T1000 (cell line): ENCODE results near the gene CADM4.
A peak's percentile ranks its signal among the peaks of the same experiment; 100 is the strongest.
"Not testable (repeated sequence)": the region's sequence is repeated elsewhere in the genome, so short reads cannot be mapped to it uniquely, and the experiment has no call there.

Source experiments
- DNase-seq: peaks from one replicate; lab custom pipeline; 2025; ENCODE audit warnings: mixed read lengths; lab: John Stamatoyannopoulos, UW

The CADM4 gene, protein sequence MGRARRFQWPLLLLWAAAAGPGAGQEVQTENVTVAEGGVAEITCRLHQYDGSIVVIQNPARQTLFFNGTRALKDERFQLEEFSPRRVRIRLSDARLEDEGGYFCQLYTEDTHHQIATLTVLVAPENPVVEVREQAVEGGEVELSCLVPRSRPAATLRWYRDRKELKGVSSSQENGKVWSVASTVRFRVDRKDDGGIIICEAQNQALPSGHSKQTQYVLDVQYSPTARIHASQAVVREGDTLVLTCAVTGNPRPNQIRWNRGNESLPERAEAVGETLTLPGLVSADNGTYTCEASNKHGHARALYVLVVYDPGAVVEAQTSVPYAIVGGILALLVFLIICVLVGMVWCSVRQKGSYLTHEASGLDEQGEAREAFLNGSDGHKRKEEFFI

DNA sequence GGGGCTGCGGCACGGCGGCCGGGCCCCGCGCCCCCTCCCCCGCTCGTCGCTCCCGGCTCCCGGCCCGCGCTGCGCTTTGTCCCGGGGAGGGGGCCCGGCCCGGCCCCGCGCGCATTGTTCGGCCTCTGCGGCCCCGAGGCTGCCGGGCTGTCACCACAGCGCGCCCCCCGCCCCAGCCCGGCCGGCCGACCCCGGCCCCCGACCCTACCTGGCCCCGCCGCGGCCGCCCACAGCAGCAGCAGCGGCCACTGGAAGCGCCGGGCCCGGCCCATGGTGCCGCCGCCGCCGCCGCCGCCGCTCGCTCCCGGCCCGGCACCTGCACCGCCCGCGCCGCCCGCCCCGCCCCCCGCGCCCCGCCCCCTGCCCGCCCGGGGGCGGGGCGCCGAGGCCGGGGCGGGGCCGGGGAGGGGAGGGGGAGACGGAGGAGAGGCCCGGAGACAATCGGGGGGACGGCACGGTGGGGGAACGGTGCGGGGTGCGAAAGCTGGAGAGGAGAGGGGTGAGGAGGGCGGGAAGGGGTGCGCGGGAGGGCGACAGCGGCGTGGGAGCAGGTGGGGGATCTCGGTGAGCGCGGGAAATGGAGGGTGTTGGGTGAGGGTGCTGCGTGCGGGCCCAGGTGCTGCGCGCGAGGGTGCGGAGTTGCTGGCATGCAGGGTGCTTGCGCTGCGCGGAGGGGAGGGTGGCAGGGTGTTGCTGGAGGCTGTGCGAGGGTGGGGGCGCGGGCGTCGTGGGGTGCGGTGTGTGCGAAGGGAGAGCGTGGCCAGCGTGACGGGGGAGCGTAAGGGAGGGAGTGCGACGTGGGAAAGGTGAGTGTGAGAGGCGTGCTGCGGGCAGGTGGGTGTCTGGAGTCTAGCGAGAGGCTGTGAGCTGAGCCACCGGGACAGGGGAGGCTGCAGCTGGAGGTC lies at the start of gene CADM4:
CADM4 (minus strand) TSS at position 332 of the 905 bp plus-strand sequence; CDS start at position 272, 60 bp downstream.
- DNase-seq, result no peak

DNA sequence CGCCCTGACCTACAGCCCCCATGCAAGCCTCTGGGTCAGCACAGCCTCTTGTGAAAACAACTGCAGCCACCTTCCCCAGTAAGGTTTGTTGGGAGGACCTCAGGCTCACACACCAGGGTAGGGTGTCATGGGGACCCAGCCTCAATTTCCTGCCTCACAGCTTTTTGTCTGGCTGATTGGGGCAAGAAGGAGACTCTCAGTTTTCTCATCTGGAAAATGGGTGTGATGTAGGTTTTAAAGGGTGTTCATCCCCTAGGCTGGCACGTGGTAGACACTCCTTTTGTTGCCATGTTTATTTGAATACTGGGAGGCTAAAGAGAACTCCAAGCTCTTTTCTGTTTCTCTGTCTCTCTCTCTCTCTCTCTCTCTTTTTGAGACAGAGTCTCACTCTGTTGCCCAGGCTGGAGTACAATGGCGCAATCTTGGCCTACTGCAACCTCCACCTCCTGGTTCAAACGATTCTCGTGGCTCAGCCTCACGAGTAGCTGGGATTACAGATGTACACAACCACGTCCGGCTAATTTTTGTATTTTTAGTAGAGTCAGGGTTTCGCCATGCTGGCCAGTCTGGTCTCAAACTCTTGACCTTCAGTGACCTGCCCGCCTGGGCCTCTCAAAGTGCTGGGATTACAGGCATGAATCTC lies 48.5 kb upstream of the CADM4 start:
- no peak for DNase-seq

DNA sequence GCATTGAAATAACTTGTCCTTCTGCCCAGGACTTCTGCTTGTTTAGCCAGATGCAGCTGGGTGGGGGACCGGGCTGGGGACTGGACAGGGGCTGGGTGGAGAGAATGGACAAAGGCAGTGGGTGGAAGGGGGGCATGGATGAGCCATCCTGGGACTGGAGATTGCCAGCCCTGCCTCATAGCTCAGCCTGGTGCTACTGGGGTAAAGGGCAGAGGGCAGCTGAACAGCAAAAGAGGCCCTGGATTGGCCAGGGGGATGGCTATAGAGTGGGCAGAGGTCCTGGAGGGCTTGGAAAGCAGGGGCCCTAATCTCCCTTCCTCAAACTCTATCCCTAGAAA lies 48.0 kb upstream of the CADM4 start:
- DNase-seq, result no peak

DNA sequence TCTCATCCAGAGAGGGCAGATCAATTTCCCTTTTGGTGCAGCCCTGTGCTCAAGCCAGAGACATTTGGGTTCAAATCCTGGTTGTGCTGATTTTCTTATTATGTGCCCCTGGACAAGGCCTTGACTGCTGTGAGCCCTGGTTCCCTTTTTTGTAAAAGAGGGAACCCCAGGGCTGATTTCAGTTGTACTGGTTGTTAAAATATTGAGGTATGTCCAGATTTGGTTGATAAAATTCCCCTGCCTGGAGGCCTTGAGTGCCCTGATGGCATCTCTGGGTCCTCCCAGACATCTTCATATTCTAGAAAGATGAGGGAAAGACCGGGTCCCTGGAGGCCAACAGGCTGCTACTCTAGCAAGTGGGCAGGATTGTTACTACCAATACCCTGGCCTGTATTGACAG lies 44.7 kb upstream of the CADM4 start:
- DNase-seq, result no peak

DNA sequence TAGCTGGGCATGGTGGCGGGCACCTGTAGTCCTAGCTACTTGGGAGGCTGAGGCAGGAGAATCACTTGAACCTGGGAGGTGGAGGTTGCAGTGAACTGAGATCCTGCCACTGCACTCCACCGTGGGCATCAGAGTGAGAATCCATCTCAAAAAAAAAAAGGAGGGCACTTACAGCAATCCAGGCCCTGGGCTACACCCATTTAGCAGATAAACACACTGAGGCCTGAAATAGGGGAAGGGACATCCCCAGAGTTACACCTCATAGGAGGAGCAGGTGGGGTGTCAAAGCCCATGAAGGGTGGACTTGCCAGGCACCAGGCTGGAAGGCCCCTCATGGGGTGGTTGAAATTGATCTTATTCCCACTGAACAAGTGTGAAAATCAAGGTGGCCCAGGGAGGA lies 44.3 kb upstream of the CADM4 start:
- no peak for DNase-seq

DNA sequence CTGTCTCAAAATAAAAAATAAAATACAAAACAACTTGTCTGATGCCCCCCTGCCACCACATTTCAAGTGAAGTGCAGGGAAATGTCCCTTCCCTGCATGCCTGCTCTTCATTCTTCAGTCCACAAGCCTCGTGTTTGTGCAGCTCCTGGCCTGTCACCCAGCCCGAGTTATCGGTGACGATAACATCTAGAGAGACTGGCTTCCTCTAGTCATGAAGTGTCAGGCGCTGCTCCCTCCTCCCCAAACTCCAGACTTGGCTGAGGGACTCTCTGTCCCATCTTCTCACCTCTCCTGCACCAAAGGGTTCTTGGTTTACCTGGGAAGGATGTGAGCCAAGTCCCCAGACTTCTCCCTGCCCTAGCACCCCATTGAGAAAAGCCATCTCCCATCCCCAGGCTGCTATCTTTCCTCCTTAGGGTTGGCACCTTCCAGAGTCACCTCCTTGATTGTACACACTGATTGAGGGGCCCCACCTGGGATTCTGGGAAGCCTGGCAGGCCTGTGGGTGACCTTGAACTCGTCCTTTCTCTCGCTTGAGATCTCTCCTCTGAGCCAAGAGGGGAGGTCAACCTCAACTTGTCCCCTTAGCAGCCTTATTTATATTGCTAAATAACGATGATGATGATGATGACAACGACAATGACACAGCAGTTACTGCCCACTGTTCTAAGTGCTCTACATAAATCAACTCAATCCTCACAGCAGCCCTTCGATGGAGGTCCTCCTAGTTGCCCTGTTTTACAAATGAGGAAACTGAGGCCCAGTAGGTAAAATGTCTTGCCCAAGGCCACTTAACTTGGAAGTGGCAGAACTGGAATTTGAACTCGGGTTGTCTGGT lies 43.4 kb upstream of the CADM4 start:
- DNase-seq, result no peak

DNA sequence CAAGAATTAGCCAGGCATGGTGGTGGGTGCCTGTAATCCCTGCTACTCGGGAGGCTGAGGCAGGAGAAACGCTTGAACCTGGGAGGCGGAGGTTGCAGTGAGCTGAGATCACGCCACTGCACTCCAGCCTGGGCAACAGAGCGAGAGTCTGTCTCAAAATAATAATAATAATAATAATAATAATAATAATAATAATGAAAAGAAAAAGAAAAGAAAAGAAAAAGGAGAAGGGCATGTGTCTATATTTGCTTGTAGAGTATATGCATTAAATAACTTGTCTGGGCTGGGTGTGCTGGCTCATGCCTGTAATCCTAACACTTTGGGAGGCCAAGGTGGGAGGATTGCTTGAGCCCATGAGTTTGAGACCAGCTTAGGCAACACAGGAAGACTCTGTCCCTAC lies 42.6 kb upstream of the CADM4 start:
- not testable (repeated sequence) for DNase-seq

DNA sequence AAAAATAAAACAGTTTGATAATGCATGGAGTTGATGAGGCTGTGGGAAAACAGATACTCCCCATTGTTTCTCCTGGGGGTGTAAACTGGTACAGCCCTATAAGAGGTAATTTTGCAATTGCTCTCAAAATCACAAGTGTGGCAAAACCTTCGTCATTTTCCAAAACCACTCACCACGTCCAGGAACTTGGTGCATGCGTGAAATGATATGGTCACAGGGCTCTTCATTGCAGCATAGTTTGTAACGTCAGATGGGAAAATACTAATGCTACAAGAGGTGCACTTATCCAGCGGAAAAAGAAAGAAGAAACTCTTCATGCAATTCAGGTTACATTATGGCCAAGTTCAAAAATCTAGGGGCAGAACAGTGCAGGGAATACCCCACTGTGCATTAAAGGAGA lies 42.2 kb upstream of the CADM4 start:
- no peak for DNase-seq

DNA sequence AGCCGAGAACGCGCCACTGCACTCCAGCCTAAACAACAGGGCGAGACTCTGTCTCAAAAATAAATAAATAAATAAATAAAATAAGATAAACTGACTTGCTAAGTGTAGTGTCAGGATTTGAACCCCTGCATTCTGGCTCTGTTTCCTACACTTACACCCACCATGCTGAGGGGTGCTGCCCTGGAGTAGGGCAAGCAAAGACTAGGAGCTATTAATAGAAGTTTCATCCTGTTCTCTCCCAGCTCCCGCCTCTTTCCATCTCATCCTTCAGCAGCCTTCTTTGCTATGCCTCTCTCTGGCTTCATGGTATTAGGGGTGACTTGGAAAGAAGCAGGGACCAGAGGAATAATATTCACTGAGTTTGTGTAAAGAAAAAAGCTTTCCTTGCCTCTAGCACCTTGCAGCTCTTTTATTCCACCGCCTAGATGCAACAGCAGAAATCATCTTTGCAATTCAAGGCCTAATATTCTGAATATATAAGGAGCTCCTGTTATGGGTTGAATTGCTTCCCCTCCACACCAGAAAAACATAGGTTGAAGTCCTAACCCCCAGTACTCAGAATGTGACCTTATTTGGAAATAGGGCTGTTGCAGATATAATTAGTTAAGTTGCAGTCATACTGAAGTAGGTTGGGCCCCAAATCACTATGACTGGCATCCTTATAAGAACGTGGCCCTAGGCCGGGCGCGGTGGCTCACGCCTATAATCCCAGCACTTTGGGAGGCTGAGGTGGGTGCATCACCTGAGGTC lies 39.0 kb upstream of the CADM4 start:
- no peak for DNase-seq

DNA sequence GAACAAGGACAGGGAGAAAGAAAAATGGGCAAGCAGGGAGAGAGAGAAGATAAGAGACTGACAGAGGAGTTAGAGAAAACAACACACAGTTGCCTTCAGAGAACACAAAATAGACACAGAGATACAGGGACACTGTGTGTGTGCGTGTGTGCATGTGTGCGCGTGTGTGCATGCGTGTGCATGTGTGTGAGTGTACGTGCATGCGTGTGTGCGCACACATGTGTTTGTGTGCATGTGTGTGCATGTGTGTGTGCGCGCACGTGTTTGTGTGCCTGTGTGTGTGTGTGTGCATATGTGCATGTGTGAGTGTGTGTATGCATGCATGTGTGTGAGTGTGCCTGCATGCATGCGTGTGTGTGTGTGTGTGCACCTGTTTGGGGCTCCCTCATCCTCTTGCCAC lies 36.3 kb upstream of the CADM4 start:
- no peak for DNase-seq

DNA sequence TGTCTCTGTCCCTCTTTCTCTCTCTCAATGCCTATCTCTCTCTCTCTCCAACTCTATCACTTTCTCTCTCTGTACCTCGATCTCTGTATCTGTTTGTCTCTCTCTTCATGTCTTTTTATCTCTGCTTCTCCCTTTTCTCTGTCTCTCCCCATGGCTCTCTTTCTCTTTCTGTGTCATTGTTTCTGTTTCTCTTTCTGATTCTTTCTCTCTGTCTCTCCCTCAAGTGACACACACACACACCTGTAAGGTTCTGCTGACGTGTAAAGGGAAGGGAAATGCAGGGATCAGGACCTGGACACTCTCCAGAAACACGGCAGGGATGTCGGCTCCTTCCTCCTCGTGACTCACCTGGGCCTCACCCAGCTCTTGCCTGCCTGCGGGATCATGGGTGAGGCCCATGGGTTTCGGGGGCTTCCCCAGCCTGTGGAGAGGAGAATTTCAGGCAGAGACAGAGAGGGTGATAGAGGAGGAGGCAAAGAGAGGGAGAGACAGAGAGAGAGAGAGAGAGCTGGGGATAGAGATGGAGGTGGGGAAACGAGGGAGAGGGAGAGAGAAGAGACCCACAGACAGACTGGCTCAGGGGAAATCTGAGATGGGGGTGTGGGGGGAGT lies 35.7 kb upstream of the CADM4 start:
- no peak for DNase-seq

DNA sequence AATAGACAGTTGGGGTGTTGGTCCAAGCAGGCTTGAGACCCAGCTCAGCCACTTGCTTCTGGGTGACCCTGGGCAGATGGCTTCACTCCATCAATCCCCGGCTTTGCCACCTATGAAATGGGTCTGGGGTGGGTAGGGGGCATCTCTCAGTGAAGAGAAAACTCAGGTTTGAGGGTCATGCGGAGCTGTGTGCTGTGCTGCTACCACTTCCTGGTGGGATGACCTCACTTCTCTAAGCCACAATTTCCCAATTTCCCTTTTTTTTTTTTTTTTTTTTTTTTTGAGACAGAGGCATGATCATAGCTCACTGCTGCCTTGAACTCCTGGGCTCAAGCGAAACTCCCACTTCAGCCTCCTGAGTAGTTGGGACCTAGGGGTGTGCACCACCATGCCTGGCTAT lies 34.9 kb upstream of the CADM4 start:
- DNase-seq, result no peak

DNA sequence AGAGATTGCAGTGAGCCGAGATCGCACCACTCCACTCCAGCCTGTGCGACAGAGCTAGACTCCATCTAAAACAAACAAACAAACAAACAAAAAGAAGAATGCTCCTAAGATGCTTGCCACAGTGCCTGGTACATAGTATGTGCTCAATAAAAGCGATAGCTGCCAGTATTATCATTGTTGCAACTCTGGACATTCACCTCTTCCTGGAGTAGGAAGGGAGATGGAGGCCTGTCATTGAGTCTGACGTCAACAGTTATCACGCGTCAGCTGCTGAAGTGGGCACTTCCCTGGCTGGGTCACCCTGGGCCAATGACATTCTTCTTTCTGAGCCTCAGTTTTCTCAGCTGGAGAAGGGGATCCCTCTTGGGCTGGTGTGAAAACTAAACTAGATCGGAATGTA lies 34.5 kb upstream of the CADM4 start:
- DNase-seq, result no peak

DNA sequence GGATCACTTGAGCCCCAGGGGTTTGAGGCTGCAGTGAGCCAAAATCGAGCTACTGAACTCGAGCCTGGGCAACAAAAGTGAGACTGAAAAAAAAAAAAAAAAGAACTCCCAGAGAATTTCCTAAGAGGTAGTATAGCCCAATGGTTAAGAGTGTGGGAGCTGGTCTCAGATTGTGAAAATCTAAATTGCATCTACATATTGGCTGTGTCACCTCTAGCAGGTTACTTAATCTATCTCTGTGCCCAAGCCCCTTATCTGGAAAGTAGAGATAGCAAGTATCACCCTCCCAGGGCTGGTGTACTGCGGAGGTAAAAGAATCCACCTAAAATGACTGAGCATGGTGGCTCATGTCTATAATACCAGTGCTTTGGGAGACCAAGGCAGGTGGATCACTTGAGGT lies 34.0 kb upstream of the CADM4 start:
- no peak for DNase-seq

DNA sequence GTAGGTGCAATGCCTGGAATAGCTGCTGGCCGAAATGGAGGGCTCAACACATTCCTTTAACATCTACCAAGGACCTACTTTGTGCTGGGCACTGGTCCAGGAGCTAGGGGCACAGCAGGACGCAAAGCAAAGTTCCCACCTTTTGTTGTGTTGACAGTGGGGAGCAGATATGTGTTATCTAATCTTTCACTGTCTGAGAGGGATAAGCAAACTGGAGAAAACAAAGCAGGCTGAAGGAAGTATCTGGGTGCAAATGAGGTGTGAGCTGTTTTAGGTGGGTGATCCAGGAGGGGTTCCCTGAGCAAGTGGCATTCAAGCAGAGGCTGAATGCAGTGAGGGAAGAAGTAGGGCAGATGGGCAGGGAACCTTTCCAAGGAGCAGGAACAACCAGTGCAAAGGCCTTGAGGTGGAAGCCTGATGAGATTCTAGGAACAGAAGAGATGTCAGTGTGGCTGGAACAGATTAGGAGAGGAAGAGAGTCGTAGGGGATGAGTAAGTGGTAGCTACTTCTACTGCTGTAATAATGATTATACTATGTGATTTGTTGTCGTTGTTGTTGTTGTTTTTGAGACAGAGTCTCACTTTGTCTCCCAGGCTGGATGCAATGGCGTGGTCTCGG lies 32.5 kb upstream of the CADM4 start:
- no peak for DNase-seq

DNA sequence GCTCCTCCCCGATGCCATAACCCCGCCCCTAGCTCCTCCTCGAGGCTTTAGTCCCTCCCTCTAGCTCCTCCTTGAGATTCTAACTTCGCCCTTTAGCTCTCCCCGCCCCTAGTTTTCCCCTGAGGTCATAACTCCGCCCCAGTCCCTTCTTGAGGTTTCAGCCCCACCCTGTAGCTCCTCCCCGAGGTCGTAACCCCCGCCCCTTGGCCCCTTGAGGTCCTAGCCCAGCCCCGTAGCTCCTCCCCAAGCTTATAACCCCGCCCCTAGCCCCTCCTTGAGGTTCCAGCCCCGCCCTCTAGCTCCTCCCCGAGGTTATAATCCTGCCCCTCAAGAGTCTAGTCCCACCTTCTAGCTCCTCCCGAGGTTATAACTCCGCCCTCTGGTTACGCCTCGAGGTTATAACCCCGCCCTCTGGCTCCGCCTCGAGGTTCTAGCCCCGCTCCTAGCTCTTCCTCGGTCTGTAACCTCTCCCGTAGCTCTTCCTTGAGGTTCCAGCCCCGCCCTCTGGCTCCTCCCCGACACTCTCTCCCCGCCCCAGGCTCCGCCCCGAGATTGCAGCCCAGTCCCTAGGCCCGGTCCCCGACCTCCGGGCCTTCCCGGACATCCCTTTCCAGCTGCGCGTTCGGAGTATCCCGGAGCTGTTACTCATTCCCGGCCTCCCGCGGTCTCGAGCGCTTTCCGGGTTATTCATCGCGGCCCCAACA lies 28.9 kb upstream of the CADM4 start:
- peak; percentile 99 for DNase-seq

DNA sequence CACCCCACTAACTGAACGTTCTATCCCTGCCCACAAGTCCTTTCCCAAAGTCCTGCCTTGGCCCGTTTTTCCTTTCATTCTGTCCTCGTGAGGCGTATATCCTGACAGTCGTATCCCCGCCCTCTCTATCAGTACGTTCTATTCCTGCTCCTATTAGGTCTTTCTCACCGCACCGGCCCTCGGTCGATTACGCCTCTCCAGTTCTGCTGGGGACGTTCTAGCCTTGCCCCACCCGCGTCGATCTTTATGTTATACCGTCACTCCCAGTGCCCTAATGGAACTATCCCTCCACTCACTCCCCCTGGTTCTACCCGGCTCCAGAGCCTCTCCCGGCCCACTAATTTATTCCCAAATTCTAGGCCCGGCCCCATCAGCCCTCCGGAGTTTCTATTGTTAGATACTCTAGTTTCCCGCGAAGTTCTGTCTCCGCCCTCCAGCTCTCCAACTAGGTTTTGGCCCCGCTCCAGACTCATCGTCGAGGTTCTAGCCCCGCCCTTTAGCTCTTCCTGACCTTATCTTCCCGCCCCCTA lies 28.3 kb upstream of the CADM4 start:
- no peak for DNase-seq

DNA sequence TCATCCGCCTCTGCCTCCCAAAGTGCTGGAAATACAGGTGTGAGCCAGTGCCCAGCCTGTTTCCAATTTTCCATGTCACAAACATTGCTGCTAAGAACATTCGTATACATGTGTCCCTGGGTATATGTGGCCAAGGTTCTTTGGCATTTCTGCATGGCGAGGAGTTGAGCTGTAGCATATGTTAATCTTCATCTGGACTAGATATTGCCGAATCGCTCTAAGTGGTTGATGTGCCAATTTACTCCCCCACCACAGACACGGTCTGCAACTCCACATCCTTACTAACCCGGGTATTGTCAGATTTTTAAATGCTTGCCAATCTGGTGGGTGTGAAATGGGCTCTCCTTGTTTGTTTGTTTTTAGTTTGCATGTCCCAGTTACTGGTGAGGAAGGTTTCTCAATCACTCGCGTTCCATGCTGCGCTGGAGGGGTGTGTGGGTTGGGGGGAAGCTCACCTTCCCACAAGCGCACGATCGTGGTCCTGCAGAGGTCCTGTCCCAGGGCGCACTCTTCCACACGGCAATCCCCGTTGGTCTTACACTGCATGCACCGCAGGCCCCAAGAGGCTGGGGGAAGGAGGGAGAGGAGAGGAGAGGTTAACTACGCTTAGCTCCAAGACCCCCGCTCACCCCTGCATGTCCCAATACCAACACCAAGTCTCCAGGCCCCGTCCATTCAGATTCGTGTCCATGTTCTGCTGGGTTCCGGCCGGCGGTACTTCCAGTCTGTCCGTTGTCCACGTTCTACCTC lies 27.7 kb upstream of the CADM4 start:
- DNase-seq, result no peak

DNA sequence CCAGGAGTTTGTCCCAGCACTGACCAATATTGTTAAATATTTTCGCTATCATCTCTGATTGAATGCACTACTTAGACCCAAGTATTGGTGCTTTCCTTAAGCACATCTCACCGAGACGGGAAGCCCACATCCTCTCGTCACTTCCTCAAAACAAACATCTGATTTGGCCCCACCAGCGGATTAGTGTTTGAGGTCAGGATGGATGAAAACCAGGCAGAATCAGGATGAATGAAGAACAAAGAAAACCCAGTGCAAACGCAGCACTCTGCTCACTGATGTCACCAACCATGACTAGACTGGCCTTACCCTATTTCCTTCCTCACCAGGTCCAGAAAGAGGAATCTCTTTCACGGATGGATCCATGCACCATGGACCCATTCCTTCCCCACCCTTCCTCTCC lies 24.4 kb upstream of the CADM4 start:
- DNase-seq, result no peak
